H9 (cell line): Measurements from ENCODE around the gene HMSD. TPM values are rescaled to one million over a fixed set of nuclear protein-coding genes. Genes with fewer than 3 reads are reported as not detected.

Experiments used
- DNase-seq: peaks from one replicate; pipeline ENCODE4 v3.0.0-alpha.2; 2017
- H2AFZ ChIP-seq: one replicate; pipeline ENCODE4 v1.6.1; 2013; ENCODE audit warnings: mild to moderate bottlenecking, low read length, control low read depth, moderate library complexity
- H2AK5ac ChIP-seq: 2 replicates; pipeline ENCODE4 v1.6.1; 2013; ENCODE audit warnings: low read length, control low read depth, mixed read lengths; ENCODE audit not compliant: insufficient read length
- H2BK120ac ChIP-seq: one replicate; pipeline ENCODE4 v1.6.1; 2013; ENCODE audit warnings: low read depth, mild to moderate bottlenecking, low read length, control low read depth, inconsistent platforms; ENCODE audit not compliant: poor library complexity, severe bottlenecking
- H2BK12ac ChIP-seq: 2 replicates; pipeline ENCODE4 v1.6.1; 2013; ENCODE audit warnings: low read length, control low read depth, mixed read lengths, low read depth; ENCODE audit not compliant: insufficient read length
- H2BK15ac ChIP-seq: 2 replicates; pipeline ENCODE4 v1.6.1; 2013; ENCODE audit warnings: low read depth, low read length, control low read depth
- H2BK20ac ChIP-seq: one replicate; pipeline ENCODE4 v1.6.1; 2013; ENCODE audit warnings: low read depth, mild to moderate bottlenecking, low read length, control low read depth, inconsistent platforms; ENCODE audit not compliant: poor library complexity, severe bottlenecking
- H2BK5ac ChIP-seq: 2 replicates; pipeline ENCODE4 v1.6.1; 2013; ENCODE audit warnings: low read length, control low read depth, mixed read lengths; ENCODE audit not compliant: insufficient read length
- H3K14ac ChIP-seq: 2 replicates; pipeline ENCODE4 v1.6.1; 2013; ENCODE audit warnings: low read length, control low read depth; ENCODE audit not compliant: insufficient read depth
- H3K18ac ChIP-seq: 2 replicates; pipeline ENCODE4 v1.6.1; 2013; ENCODE audit warnings: low read depth, mild to moderate bottlenecking, mixed read lengths, low read length, control low read depth; ENCODE audit not compliant: insufficient read length
- H3K23ac ChIP-seq: 2 replicates; pipeline ENCODE4 v1.6.1; 2013; ENCODE audit warnings: low read length, control low read depth, mixed read lengths, low read depth; ENCODE audit not compliant: insufficient read length
- H3K23me2 ChIP-seq: 2 replicates; pipeline ENCODE4 v1.6.1; 2013; ENCODE audit warnings: low read depth, mild to moderate bottlenecking, mixed read lengths, low read length, control low read depth; ENCODE audit not compliant: insufficient read length, poor library complexity, severe bottlenecking
- H3K27ac ChIP-seq: 2 replicates; pipeline ENCODE4 v1.5.1; 2013; ENCODE audit warnings: low read length, control low read depth, mixed read lengths, low read depth; ENCODE audit not compliant: insufficient read length
- H3K27me3 ChIP-seq: 2 replicates; pipeline ENCODE4 v1.6.1; 2013; ENCODE audit warnings: low read length, control low read depth, inconsistent platforms; ENCODE audit not compliant: insufficient read depth
- H3K4ac ChIP-seq: 2 replicates; pipeline ENCODE4 v1.6.1; 2013; ENCODE audit warnings: low read depth, mild to moderate bottlenecking, control low read depth, inconsistent platforms, low read length, moderate library complexity
- H3K4me1 ChIP-seq: 2 replicates; pipeline ENCODE4 v1.6.1; 2013; ENCODE audit warnings: low read length, control low read depth, inconsistent platforms; ENCODE audit not compliant: insufficient read depth
- H3K4me2 ChIP-seq: 2 replicates; pipeline ENCODE4 v1.6.1; 2013; ENCODE audit warnings: low read length, control low read depth, mixed read lengths; ENCODE audit not compliant: insufficient read length, insufficient read depth
- H3K56ac ChIP-seq: 2 replicates; pipeline ENCODE4 v1.6.1; 2013; ENCODE audit warnings: low read depth, mild to moderate bottlenecking, mixed read lengths, low read length, control low read depth; ENCODE audit not compliant: insufficient read length
- H3K79me1 ChIP-seq: 2 replicates; pipeline ENCODE4 v1.6.1; 2013; ENCODE audit warnings: low read depth, mild to moderate bottlenecking, moderate library complexity, low read length, control low read depth, inconsistent platforms; ENCODE audit not compliant: insufficient read depth, poor library complexity, severe bottlenecking
- H3K79me2 ChIP-seq: 2 replicates; pipeline ENCODE4 v1.6.1; 2013; ENCODE audit warnings: low read length, control low read depth, inconsistent platforms; ENCODE audit not compliant: insufficient read depth
- H3K9ac ChIP-seq: 2 replicates; pipeline ENCODE4 v1.6.1; 2013; ENCODE audit warnings: low read length, control low read depth, mixed read lengths; ENCODE audit not compliant: insufficient read length; ENCODE audit errors: extremely low read depth
- H3K9me3 ChIP-seq: one replicate; pipeline ENCODE4 v1.6.1; 2013; ENCODE audit warnings: low read depth, low read length, inconsistent platforms; ENCODE audit not compliant: control insufficient read depth
- H3T11ph ChIP-seq: one replicate; pipeline ENCODE4 v1.6.1; 2013; ENCODE audit warnings: mild to moderate bottlenecking, low read length, control low read depth, inconsistent platforms
- H4K20me1 ChIP-seq: one replicate; pipeline ENCODE4 v1.6.1; 2013; ENCODE audit not compliant: control insufficient read depth, insufficient read length, insufficient read depth
- H4K5ac ChIP-seq: 2 replicates; pipeline ENCODE4 v1.6.1; 2013; ENCODE audit warnings: low read depth, mild to moderate bottlenecking, mixed read lengths, low read length, control low read depth; ENCODE audit not compliant: insufficient read length
- H4K8ac ChIP-seq: replicated peaks from 2 replicates; pipeline ENCODE4 v1.6.1; 2013; ENCODE audit warnings: low read length, control low read depth, mixed read lengths, low read depth; ENCODE audit not compliant: insufficient read length
- H4K91ac ChIP-seq: 2 replicates; pipeline ENCODE4 v1.6.1; 2013; ENCODE audit warnings: low read depth, mild to moderate bottlenecking, moderate library complexity, mixed read lengths, low read length, control low read depth; ENCODE audit not compliant: insufficient read length
- H3K27ac Mint-ChIP-seq, 3 experiments: 2 replicates in 2 of 3; 3 replicates in 1 of 3; pipeline ENCODE4 v1.8.0; 2020 to 2021; ENCODE audit warnings: mixed read lengths in 3 of 3, mild to moderate bottlenecking in 1 of 3, moderate library complexity in 1 of 3
- H3K27me3 Mint-ChIP-seq: 2 replicates; pipeline ENCODE4 v1.8.0; 2021; ENCODE audit warnings: low read depth, mild to moderate bottlenecking, moderate library complexity, mixed read lengths
- H3K36me3 Mint-ChIP-seq, 3 experiments: 2 replicates in 2 of 3; 3 replicates in 1 of 3; pipeline ENCODE4 v1.8.0; 2020 to 2021; ENCODE audit warnings: low read depth in 3 of 3, mixed read lengths in 3 of 3; ENCODE audit not compliant: insufficient read depth in 1 of 3
- H3K4me1 Mint-ChIP-seq, 2 experiments: 2 replicates each; pipeline ENCODE4 v1.8.0; 2020; ENCODE audit warnings: mixed read lengths in 2 of 2
- H3K4me3 Mint-ChIP-seq, 2 experiments: 2 replicates in 1 of 2; 3 replicates in 1 of 2; pipeline ENCODE4 v1.8.0; 2020 to 2021; ENCODE audit warnings: mild to moderate bottlenecking in 2 of 2, mixed read lengths in 2 of 2, moderate library complexity in 1 of 2
- H3K9me3 Mint-ChIP-seq, 2 experiments: 2 replicates in 1 of 2; 3 replicates in 1 of 2; pipeline ENCODE4 v1.8.0; 2020; ENCODE audit warnings: mild to moderate bottlenecking in 2 of 2, mixed read lengths in 2 of 2, moderate library complexity in 1 of 2
- CTCF ChIP-seq: fragments of 200-600 bp; sonication (generic); conservative IDR thresholded peaks from 3 replicates; pipeline ENCODE4 v1.8.0; 2021; ENCODE audit warnings: antibody characterized with exemption, mild to moderate bottlenecking
- WGBS: extraction: QIAGEN DNeasy Blood & Tissue Kit; methylation state at CpG from one replicate; pipeline ENCODE4 v1.1.7; 2013; ENCODE audit warnings: missing lambda C conversion rate, low lambda C conversion rate, mixed read lengths; ENCODE audit not compliant: insufficient read length; ENCODE audit errors: extremely low coverage; 5-methylcytosine and 5-hydroxymethylcytosine counted together
- total RNA-seq: library from RNA; stranded (reverse); gene quantifications from 2 replicates; pipeline ENCODE4 v1.2.1, GENCODE V29; 2021

HMSD gene
- total RNA-seq, 1 experiment from 2014 or later, result 6.6 TPM

GRCh38 chr18:63999871-64000270 lies 50.8 kb downstream of the HMSD start:
- H3K9me3 Mint-ChIP-seq, result peaks cover 5 to 16% of the 10 kb centered on the region in 2 experiments; a peak in 4 of 5 replicates
- Histone ChIP-seq H2BK120ac (no peak overlapping the region), H3K18ac (no peak overlapping the region), H2BK20ac (no peak overlapping the region), H3K14ac (no peak overlapping the region), H3K79me1 (no peaks in the 10 kb centered on the region), H3K4me1 (no peaks in the 10 kb centered on the region), H3K4me2 (no peak overlapping the region), H3T11ph (no peak overlapping the region), H3K56ac (no peak overlapping the region), H3K79me2 (no peaks in the 10 kb centered on the region), H4K20me1 (no peaks in the 10 kb centered on the region), H2BK12ac (no peak overlapping the region), H3K9ac (no peak overlapping the region), H3K4ac (no peak overlapping the region), H3K23me2 (no peaks in the 10 kb centered on the region), H3K27me3 (no peaks in the 10 kb centered on the region), H3K23ac (no peak overlapping the region), H2BK15ac (no peak overlapping the region), H3K27ac (no peak overlapping the region), H4K5ac (no peak overlapping the region), H4K91ac (no peak overlapping the region), H2BK5ac (no peak overlapping the region), H4K8ac (no peak overlapping the region), H2AFZ (no peak overlapping the region), H3K9me3 (peaks cover 6% of the 10 kb centered on the region), H2AK5ac (no peak overlapping the region)
- no peak overlapping the region for H3K4me3 Mint-ChIP-seq
- WGBS, result no CpG with 5 or more reads among the region's 2 CpGs
- no peak for TF ChIP-seq CTCF
- no peaks in the 10 kb centered on the region; the same call in 1 of the 2 replicates for H3K27me3 Mint-ChIP-seq
- no peaks in the 10 kb centered on the region for H3K4me1 Mint-ChIP-seq
- DNase-seq, result no peak
- H3K36me3 Mint-ChIP-seq, result peaks cover 0 to 6% (median 3%) of the 10 kb centered on the region in 3 experiments; a peak in 2 of 7 replicates
- H3K27ac Mint-ChIP-seq, result no peak overlapping the region
